GM12872 (cell line): ENCODE data around the gene SENP1.

ENCODE experiments used
- CTCF ChIP-seq: IDR thresholded peaks from 3 replicates; pipeline ENCODE4 v1.5.1; 2011; ENCODE audit warnings: low read depth, mild to moderate bottlenecking, low read length, moderate library complexity; ENCODE audit not compliant: insufficient read depth

The SENP1 gene

GRCh38 chr12:48061938-48062719 lies 43.8 kb downstream of the SENP1 start:
- no peak for TF ChIP-seq CTCF

- no peak for TF ChIP-seq CTCF
Observed at GRCh38 chr12:48060474-48060873, 45.4 kb downstream of the SENP1 start.

DNA sequence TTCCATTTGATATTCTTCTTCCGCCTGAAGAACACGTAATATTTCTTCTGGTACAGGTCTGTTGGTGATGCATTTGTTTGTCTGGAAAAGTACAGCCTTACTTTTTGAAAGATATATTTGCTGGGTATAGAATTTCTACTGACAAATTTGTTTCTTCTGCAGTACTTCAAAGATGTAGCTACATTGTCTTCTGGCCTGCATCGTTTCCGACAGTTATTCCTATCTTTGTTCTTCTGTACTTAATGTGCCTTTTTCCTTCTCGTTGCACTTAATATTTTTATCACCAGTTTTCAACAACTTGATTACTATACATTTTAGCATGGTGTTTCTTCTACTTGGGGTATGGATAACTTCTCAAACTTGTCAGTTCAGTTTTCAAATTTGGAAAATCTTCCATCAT lies 47.1 kb downstream of the SENP1 start:
- TF ChIP-seq CTCF = no peak

GRCh38 chr12:48054955-48055821 lies 50.7 kb downstream of the SENP1 start:
- TF ChIP-seq CTCF = no peak

GRCh38 chr12:48053883-48054282 lies 52.0 kb downstream of the SENP1 start:
- TF ChIP-seq CTCF = no peak

GRCh38 chr12:48053122-48053521 lies 52.8 kb downstream of the SENP1 start:
- TF ChIP-seq CTCF = no peak

DNA sequence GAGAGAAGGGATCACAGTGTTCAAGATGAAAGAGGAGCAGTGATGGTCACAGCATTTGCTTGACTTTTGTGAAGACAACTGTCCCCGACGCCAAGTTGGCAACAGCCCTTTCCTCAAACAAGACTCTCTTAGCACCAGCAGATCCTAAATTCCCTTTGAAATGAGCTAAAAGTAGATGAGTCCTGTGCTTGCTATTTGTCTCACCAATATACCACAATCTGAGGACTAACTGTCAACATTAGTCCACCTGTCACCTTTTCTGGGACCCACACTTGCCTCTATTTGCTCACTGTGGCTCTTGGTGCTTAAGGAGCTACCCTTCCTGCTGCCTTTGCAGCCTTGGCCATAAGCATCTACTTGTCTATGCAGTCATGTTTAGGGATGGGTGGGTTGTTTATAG lies 54.2 kb downstream of the SENP1 start:
- TF ChIP-seq CTCF = no peak
